Choroid plexus epithelial cell (primary cell): Measurements from ENCODE around the gene SVOP.

ENCODE experiments used
- DNase-seq: peaks from one replicate; pipeline ENCODE4 v3.0.0-alpha.2; 2010; ENCODE audit warnings: low read depth
- H3K4me3 ChIP-seq: 2 replicates; pipeline ENCODE4 v1.5.1; 2011; ENCODE audit warnings: low read depth, mild to moderate bottlenecking, control low read depth, low read length, moderate library complexity
- CTCF ChIP-seq: conservative IDR thresholded peaks from 2 replicates; pipeline ENCODE4 v1.5.1; 2011; ENCODE audit warnings: low read depth, mild to moderate bottlenecking, control low read depth, inconsistent platforms, low read length, moderate library complexity

The SVOP gene

GRCh38 chr12:108982621-108983219, 38.1 kb downstream of the SVOP start:
- DNase-seq, result no peak
- no peak overlapping the region for H3K4me3 ChIP-seq
- TF ChIP-seq CTCF, result no peak

GRCh38 chr12:108981835-108982234, 39.0 kb downstream of the SVOP start:
- no peak overlapping the region for H3K4me3 ChIP-seq
- no peak for DNase-seq
- no peak for TF ChIP-seq CTCF

GRCh38 chr12:108980831-108981618, 39.8 kb downstream of the SVOP start:
- H3K4me3 ChIP-seq, result no peak overlapping the region
- TF ChIP-seq CTCF, result no peak
- peak; percentile 94 for DNase-seq

- H3K4me3 ChIP-seq, result no peak overlapping the region
- DNase-seq, result no peak
- no peak for TF ChIP-seq CTCF
Measured at GRCh38 chr12:108977360-108977759, 43.5 kb downstream of the SVOP start.

GRCh38 chr12:108975024-108975593, 45.8 kb downstream of the SVOP start:
- H3K4me3 ChIP-seq, result no peak overlapping the region
- TF ChIP-seq CTCF, result no peak

GRCh38 chr12:108973629-108974152, 47.2 kb downstream of the SVOP start:
- TF ChIP-seq CTCF, result no peak
- no peak overlapping the region for H3K4me3 ChIP-seq
- DNase-seq, result peak; percentile 19

More at GRCh38 chr12:108975024-108975593, 45.8 kb downstream of the SVOP start:
- peak; percentile 33 for DNase-seq
